Keratinocyte (primary cell): ENCODE results near the gene NEK2. TPM values are rescaled to one million over a fixed set of nuclear protein-coding genes. Genes with fewer than 3 reads are reported as not detected.

Experiments
- DNase-seq: peaks from one replicate; pipeline ENCODE4 v3.0.0-alpha.2; 2011; ENCODE audit warnings: low read depth, missing footprints, low spot score
- FAIRE-seq: peaks from 2 replicates; lab custom pipeline; 2011; peaks lifted over from hg19 to GRCh38; lab: Jason Lieb, UNC
- H2AFZ ChIP-seq: 2 replicates; pipeline ENCODE4 v1.6.0; 2012; ENCODE audit warnings: low read length, control low read depth, inconsistent platforms; ENCODE audit not compliant: control insufficient read depth
- H3K27ac ChIP-seq: 2 replicates; pipeline ENCODE4 v1.5.1; 2011; ENCODE audit warnings: low read length; ENCODE audit not compliant: control insufficient read depth, insufficient read depth
- H3K27me3 ChIP-seq: 3 replicates; pipeline ENCODE4 v1.6.0; 2011; ENCODE audit warnings: low read length; ENCODE audit not compliant: control insufficient read depth, insufficient read depth; ENCODE audit errors: extremely low read depth
- H3K36me3 ChIP-seq, 2 experiments: 2 replicates in 1 of 2; 3 replicates in 1 of 2; pipeline ENCODE4 v1.5.1; 2011; ENCODE audit warnings: low read length in 2 of 2, mild to moderate bottlenecking in 1 of 2; ENCODE audit not compliant: control insufficient read depth in 2 of 2, insufficient read depth in 2 of 2; ENCODE audit errors: extremely low read depth in 1 of 2
- H3K4me1 ChIP-seq: 3 replicates; pipeline ENCODE4 v1.5.1; 2011; ENCODE audit warnings: low read length; ENCODE audit not compliant: control insufficient read depth, insufficient read depth; ENCODE audit errors: extremely low read depth
- H3K4me2 ChIP-seq: 3 replicates; pipeline ENCODE4 v1.6.0; 2011; ENCODE audit warnings: low read depth, low read length; ENCODE audit not compliant: control insufficient read depth, insufficient read depth; ENCODE audit errors: extremely low read depth
- H3K4me3 ChIP-seq, 3 experiments: fragments of 200-600 bp in 1 of 3; sonication (generic) in 1 of 3; 2 replicates in 2 of 3; 3 replicates in 1 of 3; pipeline ENCODE4 v1.5.1; 2011 to 2016; ENCODE audit warnings: low read length in 3 of 3, mild to moderate bottlenecking in 3 of 3, control low read depth in 2 of 3, inconsistent platforms in 1 of 3, low read depth in 1 of 3, mixed read lengths in 1 of 3, mixed run types in 1 of 3, moderate library complexity in 1 of 3; ENCODE audit not compliant: control insufficient read depth in 2 of 3, insufficient read depth in 2 of 3; ENCODE audit errors: extremely low read depth in 1 of 3
- H3K79me2 ChIP-seq: 2 replicates; pipeline ENCODE4 v1.6.0; 2012; ENCODE audit warnings: low read length; ENCODE audit not compliant: control insufficient read depth, insufficient read depth
- H3K9ac ChIP-seq: 3 replicates; pipeline ENCODE4 v1.6.0; 2011; ENCODE audit warnings: low read length; ENCODE audit not compliant: control insufficient read depth, insufficient read depth; ENCODE audit errors: extremely low read depth
- H3K9me1 ChIP-seq: 3 replicates; pipeline ENCODE4 v1.6.0; 2011; ENCODE audit warnings: low read length; ENCODE audit not compliant: control insufficient read depth, insufficient read depth; ENCODE audit errors: extremely low read depth
- H3K9me3 ChIP-seq: 2 replicates; pipeline ENCODE4 v1.5.1; 2012; ENCODE audit warnings: low read depth, low read length; ENCODE audit not compliant: control insufficient read depth
- H4K20me1 ChIP-seq: 3 replicates; pipeline ENCODE4 v1.6.0; 2011; ENCODE audit warnings: low read length; ENCODE audit not compliant: control insufficient read depth, insufficient read depth; ENCODE audit errors: extremely low read depth
- CTCF ChIP-seq, 3 experiments: IDR thresholded peaks in 1 of 3; conservative IDR thresholded peaks in 1 of 3; optimal IDR thresholded peaks in 1 of 3; 2 replicates in 2 of 3; 3 replicates in 1 of 3; pipeline versions ENCODE3 to v1.5.1; 2011; ENCODE audit warnings: low read length in 3 of 3, mild to moderate bottlenecking in 3 of 3, moderate library complexity in 2 of 3, control low read depth in 1 of 3, inconsistent platforms in 1 of 3; ENCODE audit not compliant: insufficient read depth in 2 of 3; ENCODE audit errors: extremely low read depth in 1 of 3
- EZH2 ChIP-seq: IDR thresholded peaks from one replicate; pipeline ENCODE4 v1.6.1; 2012; ENCODE audit warnings: inconsistent platforms, mild to moderate bottlenecking, low read length, moderate library complexity
- dilution Hi-C: fragments of 300-500 bp; cut with MboI; formaldehyde crosslinking; loops from one replicate; pipeline ENCODE4 v1.7.0; 2020; ENCODE audit warnings: low sequenced_read_pairs; ENCODE audit not compliant: extremely low pct_ligation_motif_present
- polyA plus RNA-seq, 5 experiments: library from polyadenylated mRNA; depleted of rRNA in 3 of 5; stranded (reverse) in 3 of 5; stranded (forward) in 1 of 5; unstranded in 1 of 5; fragments of >200 nt; gene quantifications; 1 replicate in 1 of 5; 2 replicates in 3 of 5; 3 replicates in 1 of 5; pipeline versions ENCODE4 v1.2.1 to v1.2.3, GENCODE V29; 2011 to 2012; ENCODE audit warnings: missing spikeins in 2 of 5, low read depth in 1 of 5, low replicate concordance in 1 of 5

The NEK2 gene
- polyA plus RNA-seq, 1 donor (not counting 4 experiments of a cell fraction or from before 2014, with no cell fraction given) = 10.8 TPM

GRCh38 chr1:211676761-211677160 is 1.3 kb upstream of the NEK2 start:
- Histone ChIP-seq H4K20me1 (no peaks in the 10 kb centered on the region), H3K4me3 (no peak overlapping the region), H3K4me2 (no peak overlapping the region), H3K27me3 (no peaks in the 10 kb centered on the region), H3K9me1 (no peaks in the 10 kb centered on the region), H2AFZ (no peak overlapping the region), H3K36me3 (peaks cover 0 to 5% of the 10 kb centered on the region in 2 experiments), H3K4me1 (peaks cover 19% of the 10 kb centered on the region), H3K9ac (no peak overlapping the region), H3K27ac (no peak overlapping the region), H3K9me3 (no peaks in the 10 kb centered on the region), H3K79me2 (peaks cover 6% of the 10 kb centered on the region)
- FAIRE-seq = no peak
- no peak for TF ChIP-seq EZH2
- no peak for TF ChIP-seq CTCF (optimal IDR thresholded peaks at IDR 0.05 in 1 of 3, IDR thresholded peaks at IDR 0.05 in 1 of 3, conservative IDR thresholded peaks at IDR 0.05 in 1 of 3; ENCODE audit: extremely low read depth in 1 of 3, insufficient read depth in 2 of 3, low read length in 3 of 3)
- dilution Hi-C loops = no loop called here
- no peak for DNase-seq

- peak overlapping the region; percentile 99 for H2AFZ ChIP-seq
- peak overlapping the region; percentile 53 for H3K27ac ChIP-seq
- DNase-seq (no peak), FAIRE-seq (no peak)
- H4K20me1 ChIP-seq = no peaks in the 10 kb centered on the region
- H3K79me2 ChIP-seq = peaks cover 6% of the 10 kb centered on the region
- H3K9ac ChIP-seq = peak overlapping the region; percentile 70
- dilution Hi-C loops = no loop called here
- peaks cover 17% of the 10 kb centered on the region for H3K4me1 ChIP-seq
- peaks cover 0 to 5% of the 10 kb centered on the region in 2 experiments for H3K36me3 ChIP-seq
- no peaks in the 10 kb centered on the region for H3K27me3 ChIP-seq
- peak overlapping the region; percentile 47 to 88 (median 86) for H3K4me3 ChIP-seq
- H3K9me3 ChIP-seq = no peaks in the 10 kb centered on the region
- TF ChIP-seq EZH2 (no peak), CTCF (optimal IDR thresholded peaks at IDR 0.05 in 1 of 3, IDR thresholded peaks at IDR 0.05 in 1 of 3, conservative IDR thresholded peaks at IDR 0.05 in 1 of 3; ENCODE audit: extremely low read depth in 1 of 3, insufficient read depth in 2 of 3, low read length in 3 of 3) (no peak)
- no peaks in the 10 kb centered on the region for H3K9me1 ChIP-seq
- peak overlapping the region; percentile 87 for H3K4me2 ChIP-seq
Observed at GRCh38 chr1:211676106-211676583, 724 bp upstream of the NEK2 start.
